ENCODE measurements around the gene NUP98.
"Not testable (repeated sequence)": the region's sequence is repeated elsewhere in the genome, so short reads cannot be mapped to it uniquely, and the experiment has no call there.

NUP98 gene

GRCh38 chr11:3666023-3666530 is 131.3 kb downstream of the NUP98 start:
- DNase-seq = no peak

GRCh38 chr11:3665336-3666022 is 131.9 kb downstream of the NUP98 start:
- DNase-seq = no peak

GRCh38 chr11:3664032-3664630 is 133.2 kb downstream of the NUP98 start:
- DNase-seq = no peak

GRCh38 chr11:3662856-3663255 is 134.5 kb downstream of the NUP98 start:
- DNase-seq = no peak

- DNase-seq = no peak
Measured at GRCh38 chr11:3660960-3661359, 136.4 kb downstream of the NUP98 start.

GRCh38 chr11:3659595-3660515 is 137.5 kb downstream of the NUP98 start:
- DNase-seq = no peak

- DNase-seq = no peak
Measured at GRCh38 chr11:3658252-3658651, 139.1 kb downstream of the NUP98 start.

GRCh38 chr11:3657331-3657730 is 140.0 kb downstream of the NUP98 start:
- not testable (repeated sequence) for DNase-seq

GRCh38 chr11:3655547-3655946 is 141.8 kb downstream of the NUP98 start:
- no peak for DNase-seq

GRCh38 chr11:3652514-3652913 is 144.8 kb downstream of the NUP98 start:
- DNase-seq = not testable (repeated sequence)

GRCh38 chr11:3649374-3649773 is 148.0 kb downstream of the NUP98 start:
- DNase-seq = not testable (repeated sequence)

- not testable (repeated sequence) for DNase-seq
Measured at GRCh38 chr11:3648843-3649242, 148.5 kb downstream of the NUP98 start.

GRCh38 chr11:3645552-3645951 is 151.8 kb downstream of the NUP98 start:
- no peak for DNase-seq

GRCh38 chr11:3644817-3645235 is 152.5 kb downstream of the NUP98 start, which contains the start of gene ART1:
Gene ART1, plus strand, starts transcription at chr11:3645128. Its CDS starts 14,086 bp downstream, at chr11:3659214.
- no peak for DNase-seq

GRCh38 chr11:3643102-3643546 is 154.2 kb downstream of the NUP98 start:
- DNase-seq = not testable (repeated sequence)

GRCh38 chr11:3642071-3642951 is 155.0 kb downstream of the NUP98 start:
- DNase-seq = peak; percentile 93

- peak; percentile 79 for DNase-seq
Measured at GRCh38 chr11:3641701-3642070, 155.7 kb downstream of the NUP98 start, which contains the start of gene ART5. Gene ART5, minus strand, starts transcription at chr11:3641992. Its CDS starts 130 bp downstream, at chr11:3641862.

GRCh38 chr11:3641191-3641590 is 156.2 kb downstream of the NUP98 start:
- DNase-seq = no peak

GRCh38 chr11:3639841-3640240 is 157.5 kb downstream of the NUP98 start:
- DNase-seq = no peak

- no peak for DNase-seq
Measured at GRCh38 chr11:3638513-3638912, 158.8 kb downstream of the NUP98 start.

GRCh38 chr11:3637201-3637600 is 160.2 kb downstream of the NUP98 start:
- DNase-seq = no peak
